Measurements from ENCODE around the gene SH3RF3.

The SH3RF3 gene

GRCh38 chr2:109264595-109265328 lies 135.8 kb downstream of the SH3RF3 start:
- no peak for DNase-seq

- DNase-seq = no peak
These were observed 136.4 kb downstream of the SH3RF3 start for GRCh38 chr2:109265369-109265768.

GRCh38 chr2:109265953-109266352 lies 136.9 kb downstream of the SH3RF3 start:
- no peak for DNase-seq

GRCh38 chr2:109266496-109266895 lies 137.5 kb downstream of the SH3RF3 start:
- no peak for DNase-seq

- no peak for DNase-seq
These were observed 138.2 kb downstream of the SH3RF3 start for GRCh38 chr2:109266998-109267854.

- DNase-seq = no peak
These were observed 139.9 kb downstream of the SH3RF3 start for GRCh38 chr2:109268916-109269315.

GRCh38 chr2:109269706-109270504 lies 140.9 kb downstream of the SH3RF3 start:
- DNase-seq = no peak

- no peak for DNase-seq
These were observed 141.7 kb downstream of the SH3RF3 start for GRCh38 chr2:109270505-109271312.

GRCh38 chr2:109271920-109272319 lies 142.9 kb downstream of the SH3RF3 start:
- DNase-seq = no peak

GRCh38 chr2:109272461-109272860 lies 143.5 kb downstream of the SH3RF3 start:
- no peak for DNase-seq

- no peak for DNase-seq
These were observed 146.4 kb downstream of the SH3RF3 start for GRCh38 chr2:109275120-109276012.

GRCh38 chr2:109277406-109277805 lies 148.4 kb downstream of the SH3RF3 start:
- DNase-seq = no peak

GRCh38 chr2:109279243-109279860 lies 150.3 kb downstream of the SH3RF3 start:
- DNase-seq = no peak

GRCh38 chr2:109280804-109281203 lies 151.8 kb downstream of the SH3RF3 start:
- DNase-seq = no peak

GRCh38 chr2:109282360-109282759 lies 153.4 kb downstream of the SH3RF3 start:
- DNase-seq = no peak

GRCh38 chr2:109282865-109283264 lies 153.9 kb downstream of the SH3RF3 start:
- no peak for DNase-seq

- no peak for DNase-seq
These were observed 155.8 kb downstream of the SH3RF3 start for GRCh38 chr2:109284826-109285225.

GRCh38 chr2:109285244-109285651 lies 156.2 kb downstream of the SH3RF3 start:
- DNase-seq = no peak

- DNase-seq = no peak
These were observed 158.4 kb downstream of the SH3RF3 start for GRCh38 chr2:109287413-109287812.

GRCh38 chr2:109287838-109288237 lies 158.8 kb downstream of the SH3RF3 start:
- no peak for DNase-seq

Measured in activated CD4-positive, alpha-beta T cell treated with anti-CD3 and anti-CD28 coated beads, Interleukin-10, Interleukin-2, amounts not matched to agents 100 ng/mL and 50 ng/mL, durations not matched to agents 16 hours and 8 hours (primary cell).